ENCODE data around the gene MADCAM1. TPM values are rescaled to one million over a fixed set of nuclear protein-coding genes. Genes with fewer than 3 reads are reported as not detected.

MADCAM1 gene
- total RNA-seq, 1 experiment from 2014 or later = 0.84 TPM

DNA sequence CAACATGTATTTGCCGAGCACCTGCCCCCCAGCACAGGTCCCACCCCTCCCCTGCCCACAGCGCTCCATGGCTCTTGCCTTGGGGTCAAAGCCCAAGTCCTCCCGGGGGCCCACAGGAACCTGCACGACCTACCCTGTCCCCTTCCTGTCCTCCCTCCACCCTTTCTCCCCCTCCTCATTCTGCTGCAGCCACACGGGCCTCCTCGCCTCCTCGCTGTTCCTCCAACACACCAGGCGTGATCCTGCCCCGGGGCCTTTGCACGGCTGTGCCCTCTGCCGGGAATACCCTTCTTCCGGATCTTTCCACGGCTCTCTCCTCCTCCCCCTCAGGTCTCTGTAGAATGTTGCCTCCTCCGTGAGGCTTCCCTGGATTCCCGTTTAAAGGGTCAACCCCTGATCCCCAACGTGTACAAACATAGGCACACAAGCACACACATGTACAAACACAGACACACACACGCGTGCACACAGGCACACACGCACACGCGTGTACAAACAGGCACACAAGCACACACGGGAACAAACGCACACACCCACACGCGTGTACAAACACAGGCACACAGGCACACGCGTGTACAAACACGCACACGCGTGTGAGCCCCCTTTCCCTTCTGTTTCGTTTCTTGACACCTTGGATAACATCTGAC lies 2.8 kb downstream of the MADCAM1 start:
- ChIA-PET CTCF (no interaction called here), POLR2A (ENCODE audit: low non-redundant PET) (no interaction called here)
- TF ChIP-seq, protein P1, sequence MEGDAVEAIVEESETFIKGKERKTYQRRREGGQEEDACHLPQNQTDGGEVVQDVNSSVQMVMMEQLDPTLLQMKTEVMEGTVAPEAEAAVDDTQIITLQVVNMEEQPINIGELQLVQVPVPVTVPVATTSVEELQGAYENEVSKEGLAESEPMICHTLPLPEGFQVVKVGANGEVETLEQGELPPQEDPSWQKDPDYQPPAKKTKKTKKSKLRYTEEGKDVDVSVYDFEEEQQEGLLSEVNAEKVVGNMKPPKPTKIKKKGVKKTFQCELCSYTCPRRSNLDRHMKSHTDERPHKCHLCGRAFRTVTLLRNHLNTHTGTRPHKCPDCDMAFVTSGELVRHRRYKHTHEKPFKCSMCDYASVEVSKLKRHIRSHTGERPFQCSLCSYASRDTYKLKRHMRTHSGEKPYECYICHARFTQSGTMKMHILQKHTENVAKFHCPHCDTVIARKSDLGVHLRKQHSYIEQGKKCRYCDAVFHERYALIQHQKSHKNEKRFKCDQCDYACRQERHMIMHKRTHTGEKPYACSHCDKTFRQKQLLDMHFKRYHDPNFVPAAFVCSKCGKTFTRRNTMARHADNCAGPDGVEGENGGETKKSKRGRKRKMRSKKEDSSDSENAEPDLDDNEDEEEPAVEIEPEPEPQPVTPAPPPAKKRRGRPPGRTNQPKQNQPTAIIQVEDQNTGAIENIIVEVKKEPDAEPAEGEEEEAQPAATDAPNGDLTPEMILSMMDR (conservative IDR thresholded peaks at IDR 0.05; ENCODE audit: low read depth, low read length) = no peak
- TF ChIP-seq EZH2 (IDR thresholded peaks at IDR 0.05; ENCODE audit: borderline replicate concordance, low read depth, low read length, poor library complexity, severe bottlenecking) = no peak
- Histone ChIP-seq H3K27me3 (replicated peaks; ENCODE audit: insufficient read depth, low read depth, low read length, poor library complexity) (peaks cover 15% of the 10 kb centered on the region), H3K27ac (ENCODE audit: low read depth, low read length, poor library complexity, severe bottlenecking) (no peak overlapping the region), H3K4me1 (ENCODE audit: insufficient read depth, low read length, poor library complexity, severe bottlenecking) (no peaks in the 10 kb centered on the region), H3K9me3 (ENCODE audit: low read depth, low read length, poor library complexity, severe bottlenecking) (no peaks in the 10 kb centered on the region), H3K4me3 (ENCODE audit: low read depth, low read length, poor library complexity, severe bottlenecking) (no peak overlapping the region), H3K36me3 (ENCODE audit: insufficient read depth, low read length, poor library complexity, severe bottlenecking) (no peaks in the 10 kb centered on the region)
- no peak for DNase-seq (ENCODE audit: low spot score)
- intact Hi-C loops (cut with micrococcal nuclease; ENCODE audit: unreplicated experiment) = no loop called here
- BruUV-seq (replicated peaks) = no TSS peak

DNA sequence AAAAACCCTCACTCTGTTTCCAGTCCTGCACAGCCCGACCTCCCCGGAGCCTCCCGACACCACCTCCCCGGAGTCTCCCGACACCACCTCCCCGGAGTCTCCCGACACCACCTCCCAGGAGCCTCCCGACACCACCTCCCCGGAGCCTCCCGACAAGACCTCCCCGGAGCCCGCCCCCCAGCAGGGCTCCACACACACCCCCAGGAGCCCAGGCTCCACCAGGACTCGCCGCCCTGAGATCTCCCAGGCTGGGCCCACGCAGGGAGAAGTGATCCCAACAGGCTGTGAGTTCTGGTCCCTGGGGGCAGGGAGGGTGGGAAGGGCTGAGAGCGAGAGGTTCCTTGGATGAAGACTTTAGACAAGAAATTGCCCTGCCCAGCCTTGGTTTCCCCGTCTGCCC lies 5.4 kb downstream of the MADCAM1 start:
- POLR2A ChIA-PET (ENCODE audit: low non-redundant PET) = no interaction called here
- no TSS peak for BruUV-seq (replicated peaks)
- H3K27me3 ChIP-seq (replicated peaks; ENCODE audit: insufficient read depth, low read depth, low read length, poor library complexity) = peaks cover 7% of the 10 kb centered on the region
- CTCF ChIA-PET = no interaction called here
- intact Hi-C loops (cut with micrococcal nuclease; ENCODE audit: unreplicated experiment) = no loop called here
- H3K9me3 ChIP-seq (ENCODE audit: low read depth, low read length, poor library complexity, severe bottlenecking) = no peaks in the 10 kb centered on the region
- H3K4me1 ChIP-seq (ENCODE audit: insufficient read depth, low read length, poor library complexity, severe bottlenecking) = peaks cover 4% of the 10 kb centered on the region
- H3K36me3 ChIP-seq (ENCODE audit: insufficient read depth, low read length, poor library complexity, severe bottlenecking) = no peaks in the 10 kb centered on the region
- H3K27ac ChIP-seq (ENCODE audit: low read depth, low read length, poor library complexity, severe bottlenecking) = no peak overlapping the region
- no peak for DNase-seq (ENCODE audit: low spot score)
- TF ChIP-seq EZH2 (IDR thresholded peaks at IDR 0.05; ENCODE audit: borderline replicate concordance, low read depth, low read length, poor library complexity, severe bottlenecking) = no peak
- TF ChIP-seq, protein P1 (conservative IDR thresholded peaks at IDR 0.05; ENCODE audit: low read depth, low read length) = no peak
- no peak overlapping the region for H3K4me3 ChIP-seq (ENCODE audit: low read depth, low read length, poor library complexity, severe bottlenecking)

DNA sequence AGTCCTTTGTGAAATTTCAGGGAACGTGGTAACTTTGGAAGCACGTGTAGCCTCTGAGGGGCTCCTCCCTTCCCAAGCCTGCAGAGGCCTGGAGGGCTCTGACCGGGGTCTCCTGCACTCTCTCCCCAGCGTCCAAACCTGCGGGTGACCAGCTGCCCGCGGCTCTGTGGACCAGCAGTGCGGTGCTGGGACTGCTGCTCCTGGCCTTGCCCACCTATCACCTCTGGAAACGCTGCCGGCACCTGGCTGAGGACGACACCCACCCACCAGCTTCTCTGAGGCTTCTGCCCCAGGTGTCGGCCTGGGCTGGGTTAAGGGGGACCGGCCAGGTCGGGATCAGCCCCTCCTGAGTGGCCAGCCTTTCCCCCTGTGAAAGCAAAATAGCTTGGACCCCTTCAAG lies 8.3 kb downstream of the MADCAM1 start:
- Histone ChIP-seq H3K27me3 (replicated peaks; ENCODE audit: insufficient read depth, low read depth, low read length, poor library complexity) (no peaks in the 10 kb centered on the region), H3K9me3 (ENCODE audit: low read depth, low read length, poor library complexity, severe bottlenecking) (no peaks in the 10 kb centered on the region), H3K27ac (ENCODE audit: low read depth, low read length, poor library complexity, severe bottlenecking) (no peak overlapping the region), H3K4me1 (ENCODE audit: insufficient read depth, low read length, poor library complexity, severe bottlenecking) (peaks cover 15% of the 10 kb centered on the region), H3K36me3 (ENCODE audit: insufficient read depth, low read length, poor library complexity, severe bottlenecking) (no peaks in the 10 kb centered on the region), H3K4me3 (ENCODE audit: low read depth, low read length, poor library complexity, severe bottlenecking) (no peak overlapping the region)
- intact Hi-C loops (cut with micrococcal nuclease; ENCODE audit: unreplicated experiment) = no loop called here
- TF ChIP-seq, protein P1 (conservative IDR thresholded peaks at IDR 0.05; ENCODE audit: low read depth, low read length) = no peak
- TF ChIP-seq EZH2 (IDR thresholded peaks at IDR 0.05; ENCODE audit: borderline replicate concordance, low read depth, low read length, poor library complexity, severe bottlenecking) = no peak
- CTCF ChIA-PET = no interaction called here
- DNase-seq (ENCODE audit: low spot score) = no peak
- no TSS peak for BruUV-seq (replicated peaks)
- POLR2A ChIA-PET (ENCODE audit: low non-redundant PET) = no interaction called here
